HG03565 (cell line): ENCODE data around the gene ZBTB4.

ENCODE experiments used
- ATAC-seq: cut with Tn5 transposase; IDR thresholded peaks from one replicate; pipeline ENCODE4 v1.9.1; 2021; ENCODE audit warnings: mild to moderate bottlenecking, moderate library complexity; ENCODE audit not compliant: unreplicated experiment

The ZBTB4 gene

GRCh38 chr17:7479213-7480088 lies at the start of gene ZBTB4:
TSS of gene ZBTB4 (minus strand) at chr17:7479631. CDS start at chr17:7466801, 12,830 bp downstream.
- ATAC-seq: no peak

GRCh38 chr17:7528842-7529241 lies 49.4 kb upstream of the ZBTB4 start:
- ATAC-seq: no peak

GRCh38 chr17:7523033-7523432 lies 43.6 kb upstream of the ZBTB4 start:
- ATAC-seq: no peak

GRCh38 chr17:7515911-7516610 lies 36.6 kb upstream of the ZBTB4 start:
- ATAC-seq: no peak

GRCh38 chr17:7513850-7514419 lies 34.5 kb upstream of the ZBTB4 start:
- no peak for ATAC-seq

- ATAC-seq: no peak
These were observed 33.6 kb upstream of the ZBTB4 start for GRCh38 chr17:7512824-7513540.

GRCh38 chr17:7512105-7512504 lies 32.7 kb upstream of the ZBTB4 start:
- no peak for ATAC-seq

- no peak for ATAC-seq
These were observed 31.7 kb upstream of the ZBTB4 start for GRCh38 chr17:7511108-7511507.

- no peak for ATAC-seq
These were observed 30.5 kb upstream of the ZBTB4 start for GRCh38 chr17:7509937-7510336.

GRCh38 chr17:7508846-7509245 lies 29.4 kb upstream of the ZBTB4 start:
- ATAC-seq: no peak

- no peak for ATAC-seq
These were observed 28.7 kb upstream of the ZBTB4 start for GRCh38 chr17:7508145-7508544.

- no peak for ATAC-seq
These were observed 24.1 kb upstream of the ZBTB4 start for GRCh38 chr17:7503521-7503920.

- ATAC-seq: no peak
These were observed 23.6 kb upstream of the ZBTB4 start for GRCh38 chr17:7502987-7503386.

GRCh38 chr17:7502171-7502847 lies 22.9 kb upstream of the ZBTB4 start:
- ATAC-seq: no peak

- ATAC-seq: no peak
These were observed 22.3 kb upstream of the ZBTB4 start for GRCh38 chr17:7501729-7502128.

- no peak for ATAC-seq
These were observed 19.7 kb upstream of the ZBTB4 start for GRCh38 chr17:7499161-7499560.

GRCh38 chr17:7497636-7498035 lies 18.2 kb upstream of the ZBTB4 start:
- ATAC-seq: no peak

GRCh38 chr17:7497228-7497627 lies 17.8 kb upstream of the ZBTB4 start:
- ATAC-seq: no peak

GRCh38 chr17:7496470-7497183 lies 17.2 kb upstream of the ZBTB4 start:
- no peak for ATAC-seq

GRCh38 chr17:7495906-7496434 lies 16.5 kb upstream of the ZBTB4 start:
- ATAC-seq: no peak
